GM21786 (cell line): ENCODE results near the gene PTPRG.

Source experiments
- ATAC-seq: cut with Tn5 transposase; IDR thresholded peaks from one replicate; pipeline ENCODE4 v1.9.1; 2021; ENCODE audit not compliant: unreplicated experiment

The PTPRG gene

DNA sequence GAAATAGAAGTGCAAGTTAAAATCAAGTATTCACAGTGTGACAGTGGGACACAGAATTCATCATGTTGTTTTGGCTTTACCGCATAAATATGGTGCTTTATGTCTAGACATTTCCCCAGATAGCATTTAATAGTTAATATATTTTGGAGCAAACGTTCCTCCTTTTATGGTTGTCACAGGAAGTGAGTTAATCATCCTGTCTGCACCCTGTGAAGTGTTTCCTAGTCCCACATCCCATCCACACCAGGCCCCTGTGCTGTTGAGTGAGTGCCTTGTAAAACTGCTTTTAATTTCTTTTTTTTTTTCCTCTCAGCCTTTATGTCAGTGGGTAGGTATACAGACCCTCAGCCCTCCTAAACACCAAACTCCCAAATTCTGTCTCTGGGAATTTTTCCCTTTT lies 418.3 kb downstream of the PTPRG start:
- ATAC-seq: no peak

DNA sequence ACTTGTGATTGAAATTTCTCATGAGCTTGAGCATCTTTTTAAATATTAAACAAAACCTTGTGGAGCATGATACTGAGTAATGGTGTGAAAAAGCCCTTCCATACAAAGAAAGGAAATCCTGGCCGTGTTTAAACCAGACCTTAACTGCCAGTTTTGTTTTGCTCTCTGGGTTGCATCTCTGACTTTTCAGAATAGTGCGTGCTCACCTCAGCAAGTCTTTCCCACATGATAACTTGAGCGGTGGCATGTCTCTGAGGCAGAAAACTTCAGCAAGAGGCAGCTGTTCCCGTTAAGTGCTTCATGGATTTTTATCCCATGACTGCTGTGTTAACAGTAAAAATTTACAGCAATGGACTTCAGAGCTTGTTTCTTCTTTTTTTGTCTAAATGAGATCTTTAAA lies 418.7 kb downstream of the PTPRG start:
- ATAC-seq: no peak

DNA sequence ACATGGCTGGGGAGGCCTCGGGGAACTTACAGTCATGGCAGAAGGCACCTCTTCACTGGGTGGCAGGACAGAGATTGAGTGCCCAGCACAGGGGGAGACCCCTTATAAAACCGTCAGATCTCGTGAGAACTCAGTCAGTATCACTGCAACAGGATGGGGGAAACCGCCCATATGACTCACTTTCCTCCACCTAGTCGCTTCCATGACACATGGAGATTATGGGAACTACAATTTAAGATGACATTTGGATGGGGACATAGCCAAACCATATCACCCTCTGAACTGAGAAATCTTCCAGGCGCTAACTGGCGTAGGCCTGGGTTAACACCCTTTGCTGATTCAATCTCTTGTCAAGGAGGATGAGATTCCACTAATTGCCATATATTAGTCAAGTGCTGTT lies 419.7 kb downstream of the PTPRG start:
- no peak for ATAC-seq

DNA sequence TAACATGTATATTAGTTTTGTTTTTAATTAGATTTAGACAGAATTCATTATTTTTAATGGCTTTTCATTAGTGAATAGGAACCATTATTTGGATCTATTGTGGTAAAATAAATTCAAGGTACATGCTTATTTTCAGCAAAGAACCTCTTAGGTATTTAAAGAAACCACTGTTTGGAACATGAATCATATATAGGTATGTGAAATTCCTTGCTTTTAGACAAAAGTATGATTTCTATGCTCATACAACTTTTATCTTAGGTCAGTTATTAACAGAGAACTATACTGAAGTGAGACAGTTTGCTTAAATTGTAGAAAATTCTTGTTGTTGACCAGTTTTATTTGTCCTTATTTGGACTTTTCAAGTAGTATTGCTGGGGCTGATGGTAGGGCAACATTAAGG lies 422.1 kb downstream of the PTPRG start:
- no peak for ATAC-seq

DNA sequence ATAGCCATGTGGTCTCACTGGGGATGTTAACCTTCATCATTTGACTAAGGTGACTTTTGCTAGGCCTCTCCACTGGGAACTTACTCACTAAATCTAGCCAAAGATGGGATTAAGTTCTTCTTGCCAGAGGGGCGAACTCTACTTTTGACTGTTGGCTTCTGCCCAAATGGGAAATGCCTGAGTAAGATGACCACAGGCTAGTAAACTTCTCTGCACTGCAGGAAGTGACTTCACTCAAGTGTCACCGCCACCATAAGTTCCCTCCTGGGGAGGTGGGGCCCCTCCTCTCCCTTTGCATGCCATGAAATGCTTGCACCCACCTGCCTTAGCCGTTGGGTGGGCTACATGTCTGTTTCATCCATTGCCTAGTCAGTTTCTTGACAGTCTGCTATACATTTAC lies 423.6 kb downstream of the PTPRG start:
- no peak for ATAC-seq

DNA sequence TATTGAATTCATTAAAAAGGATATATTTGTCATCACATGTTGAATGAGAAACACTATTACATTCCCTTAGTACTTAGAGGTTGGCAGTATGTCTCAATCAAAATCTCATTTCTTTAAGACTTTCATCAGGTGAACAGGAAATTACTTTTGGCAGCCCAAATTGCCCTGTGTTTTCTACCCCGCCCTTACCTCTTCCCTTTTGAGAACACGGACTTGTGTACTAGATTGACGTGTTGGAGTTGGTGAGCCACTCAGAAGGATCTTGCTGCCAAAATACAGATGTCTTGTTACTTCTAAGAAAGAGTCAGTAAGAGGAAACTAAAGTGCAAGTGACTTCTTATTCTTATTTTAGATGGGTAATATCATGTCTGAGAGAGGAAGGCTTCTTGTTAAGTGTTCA lies 425.1 kb downstream of the PTPRG start:
- ATAC-seq: no peak

DNA sequence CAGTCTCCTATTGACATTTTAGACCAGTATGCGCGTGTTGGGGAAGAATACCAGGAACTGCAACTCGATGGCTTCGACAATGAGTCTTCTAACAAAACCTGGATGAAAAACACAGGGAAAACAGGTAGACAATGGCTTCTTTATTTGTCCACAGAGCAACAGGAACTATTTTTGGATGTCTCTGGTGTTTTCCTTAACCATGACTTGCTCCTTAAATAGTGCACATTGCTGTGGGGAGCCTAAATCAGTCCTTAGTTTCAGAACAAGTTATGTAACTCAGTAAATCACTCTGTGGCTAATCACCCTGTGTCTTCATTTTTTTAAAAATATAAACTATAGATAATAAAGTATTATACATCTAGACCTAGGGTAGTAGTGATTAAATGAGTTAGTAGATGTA lies 428.3 kb downstream of the PTPRG start:
- ATAC-seq: no peak

DNA sequence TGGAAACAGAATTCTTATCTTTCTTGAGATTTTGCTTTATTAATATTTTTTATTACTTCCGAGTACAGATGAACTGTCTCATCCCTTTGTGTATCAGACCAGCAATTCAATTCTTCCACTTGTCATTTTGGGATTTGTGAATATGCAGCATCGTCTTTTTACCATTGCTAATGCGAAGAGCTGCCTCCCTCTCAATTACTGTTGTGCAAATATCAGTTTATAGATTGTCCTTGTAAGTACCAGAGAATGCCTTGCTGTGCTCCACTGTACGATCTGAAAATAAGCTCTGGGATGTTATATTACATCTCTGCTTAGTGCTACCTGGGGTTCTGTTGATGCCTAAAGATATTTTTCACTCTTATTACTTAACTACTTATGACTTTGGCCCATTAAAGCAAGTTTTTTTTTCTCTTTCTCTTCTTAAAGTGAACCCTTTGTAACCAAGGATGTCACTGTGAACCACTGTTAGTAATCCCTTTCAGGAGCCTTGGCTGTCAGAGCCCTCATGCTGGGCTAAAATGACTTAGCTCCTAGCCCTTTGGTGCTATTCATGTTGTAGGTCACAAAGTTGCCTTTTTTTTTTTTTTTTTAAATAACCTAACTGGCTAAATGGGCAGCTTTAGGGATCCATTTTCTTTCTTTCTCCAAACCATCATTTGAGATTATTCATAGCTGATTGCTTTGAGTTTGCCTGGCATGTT lies 429.1 kb downstream of the PTPRG start:
- no peak for ATAC-seq

DNA sequence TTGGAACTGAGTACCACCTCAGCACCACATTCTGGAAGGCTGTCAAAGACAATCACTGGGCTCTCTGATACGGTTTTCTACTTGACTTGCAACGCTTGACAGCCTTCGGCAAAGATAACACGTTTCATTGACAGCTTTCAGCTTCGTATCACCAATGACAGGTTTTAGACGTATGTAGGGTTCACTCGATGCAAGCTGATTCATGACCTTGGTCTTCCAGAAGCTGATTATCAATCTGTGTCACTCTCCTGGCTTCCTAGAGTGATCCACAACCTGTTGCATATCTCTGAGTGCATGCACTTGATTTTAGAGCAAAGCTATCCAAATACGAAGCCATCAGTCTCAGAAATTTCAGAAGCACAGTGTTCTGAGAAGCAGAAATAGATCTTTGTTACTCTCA lies 430.3 kb downstream of the PTPRG start:
- no peak for ATAC-seq

DNA sequence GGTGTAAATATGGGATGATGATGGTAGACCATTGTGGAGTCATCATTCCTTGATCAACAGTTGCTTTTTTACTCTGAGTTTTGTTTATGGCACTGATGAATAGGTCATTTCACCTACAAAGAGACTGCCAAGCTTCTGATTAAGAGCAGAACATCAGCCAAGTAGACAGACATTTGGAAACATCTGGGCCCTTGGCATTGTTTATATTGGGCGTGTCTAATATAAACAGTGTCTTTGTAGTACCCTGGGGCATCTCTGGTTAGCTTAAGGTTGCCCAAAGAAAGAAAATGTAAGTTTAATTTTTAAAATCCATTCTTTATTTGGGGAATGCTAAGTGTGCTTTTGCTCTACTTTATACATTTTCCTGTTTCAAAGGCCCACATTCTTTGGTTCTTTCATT lies 435.0 kb downstream of the PTPRG start:
- no peak for ATAC-seq

DNA sequence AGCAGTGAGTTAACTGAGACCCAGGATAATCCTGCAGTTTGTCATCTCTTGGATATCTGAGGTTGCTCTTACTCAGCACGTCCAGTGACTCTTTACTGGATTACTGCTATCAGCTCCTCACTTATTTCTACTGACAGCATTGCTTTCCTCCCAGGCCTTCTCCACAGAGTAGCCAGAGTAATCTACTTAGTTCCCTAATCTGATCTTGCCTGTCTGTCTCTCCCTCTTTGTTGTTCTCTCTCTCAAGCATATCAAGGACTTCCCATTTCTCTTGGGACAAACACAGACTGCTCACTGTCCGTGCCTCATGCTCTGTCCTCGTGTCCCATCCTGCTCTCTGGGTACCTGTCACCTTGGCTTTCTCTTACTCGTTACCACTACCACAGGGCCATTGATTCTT lies 435.7 kb downstream of the PTPRG start:
- ATAC-seq: no peak

DNA sequence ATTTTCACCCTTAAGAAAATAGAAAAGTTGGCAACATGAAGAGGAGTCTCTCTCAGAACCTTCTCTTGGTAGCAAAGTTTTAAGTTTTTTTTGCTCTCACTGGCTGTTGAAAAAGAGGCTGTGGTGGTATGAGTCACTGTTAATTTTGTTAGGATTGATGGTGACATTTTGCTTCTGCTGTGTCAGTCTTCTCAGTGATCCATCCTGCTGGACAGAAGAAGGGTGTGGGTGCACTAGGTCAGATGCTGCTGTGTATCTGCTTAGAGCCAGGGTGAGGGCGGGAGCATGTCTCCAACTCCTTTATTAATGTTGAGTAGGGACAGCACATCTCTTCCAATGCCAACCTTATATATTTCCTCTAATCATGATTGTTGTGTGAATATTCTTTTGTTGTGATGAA lies 442.5 kb downstream of the PTPRG start:
- no peak for ATAC-seq

DNA sequence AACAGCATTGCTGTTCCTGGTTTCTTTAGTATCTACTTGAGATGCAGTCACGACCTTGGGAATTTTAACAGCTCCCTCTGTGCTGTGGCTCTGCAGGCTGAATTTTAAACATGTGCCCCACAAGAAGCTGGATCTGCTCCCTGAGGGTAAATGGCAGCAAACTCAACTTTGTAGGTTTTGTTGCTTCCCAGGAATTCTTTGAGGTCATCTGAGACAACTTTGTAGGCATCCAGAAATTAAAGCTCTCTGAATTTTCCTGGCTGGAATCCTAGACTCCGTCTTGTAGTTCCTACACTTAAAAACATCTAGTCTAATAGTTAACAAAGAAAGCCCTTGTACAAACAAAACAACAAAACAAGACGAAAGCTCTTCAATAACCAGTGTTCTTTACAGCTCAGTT lies 445.7 kb downstream of the PTPRG start:
- ATAC-seq: no peak

DNA sequence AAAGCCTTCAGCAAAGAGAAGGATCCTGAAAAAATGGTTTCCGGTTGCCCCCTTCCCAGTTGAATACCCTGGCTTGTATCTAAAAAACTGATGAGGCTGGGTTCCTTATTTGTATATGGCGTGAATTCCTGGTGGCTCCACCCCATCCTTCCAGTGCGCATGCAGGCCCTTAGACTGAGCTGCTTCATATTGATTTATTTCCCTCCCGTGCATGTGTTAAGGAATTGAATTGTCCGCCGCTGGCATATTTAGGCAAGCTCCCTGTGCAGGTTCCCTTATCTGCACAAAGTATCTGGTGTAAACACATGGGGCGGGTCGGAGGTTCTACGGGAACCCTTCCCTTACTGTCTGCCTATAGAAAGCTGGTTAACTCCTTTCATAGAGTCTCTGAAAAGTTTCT lies 449.6 kb downstream of the PTPRG start:
- no peak for ATAC-seq

DNA sequence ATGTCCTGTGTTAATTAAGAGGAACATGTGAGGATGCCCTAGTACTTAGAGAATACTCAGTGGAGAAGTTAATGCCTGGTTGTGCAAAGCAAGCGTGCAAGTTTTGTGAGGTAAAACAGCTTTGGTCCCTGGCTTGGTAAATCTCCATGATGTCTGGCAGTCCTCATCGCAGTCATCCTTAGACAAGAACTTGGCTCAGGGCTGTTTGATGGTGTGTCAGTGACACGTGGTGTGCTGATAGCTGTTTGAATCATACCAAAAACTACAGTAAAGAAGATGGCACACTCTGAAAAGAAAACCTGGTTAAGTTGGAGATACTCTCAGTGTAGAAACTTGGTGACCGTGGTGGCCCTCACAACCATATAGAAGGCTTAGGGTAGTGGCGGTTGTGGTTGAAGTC lies 450.3 kb downstream of the PTPRG start:
- no peak for ATAC-seq

DNA sequence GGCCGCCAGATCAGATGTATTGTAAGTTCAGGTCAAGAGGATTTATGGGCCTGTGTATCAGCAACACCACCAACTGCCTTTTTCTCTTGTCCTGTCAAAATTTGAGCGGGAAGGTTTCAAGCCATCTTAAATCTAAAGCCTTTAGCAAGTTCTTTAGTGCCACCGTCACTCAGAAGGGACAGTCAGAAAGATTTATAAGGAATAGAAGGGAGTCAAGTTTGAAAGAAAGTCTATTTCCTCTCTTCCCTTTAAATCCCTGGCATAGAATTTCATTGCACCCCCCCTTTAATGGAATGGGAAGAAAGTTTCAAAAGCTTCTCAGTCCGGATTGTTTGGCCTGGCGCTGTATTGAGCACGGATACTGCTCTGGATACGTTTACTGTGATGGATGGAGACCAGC lies 452.6 kb downstream of the PTPRG start:
- no peak for ATAC-seq

DNA sequence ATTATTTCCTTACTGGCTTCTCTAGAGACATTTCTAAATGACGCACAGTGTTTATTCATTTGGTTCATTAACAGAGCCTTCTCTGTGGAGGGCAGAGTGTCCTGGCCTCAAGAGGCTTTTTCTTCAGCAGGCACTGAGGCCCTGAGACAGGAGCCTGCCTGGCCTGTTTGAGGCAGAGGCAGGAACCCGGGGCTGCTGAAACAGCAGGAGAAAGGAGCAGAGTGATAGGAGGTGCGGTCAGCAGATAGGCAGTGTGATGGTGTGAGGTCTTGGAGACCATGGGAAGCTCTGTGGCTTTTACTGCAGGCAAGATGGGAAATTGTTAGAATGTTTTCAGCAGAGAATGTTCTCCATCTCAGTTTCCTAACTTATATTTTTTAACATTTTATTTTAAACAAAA lies 453.7 kb downstream of the PTPRG start:
- ATAC-seq: no peak

DNA sequence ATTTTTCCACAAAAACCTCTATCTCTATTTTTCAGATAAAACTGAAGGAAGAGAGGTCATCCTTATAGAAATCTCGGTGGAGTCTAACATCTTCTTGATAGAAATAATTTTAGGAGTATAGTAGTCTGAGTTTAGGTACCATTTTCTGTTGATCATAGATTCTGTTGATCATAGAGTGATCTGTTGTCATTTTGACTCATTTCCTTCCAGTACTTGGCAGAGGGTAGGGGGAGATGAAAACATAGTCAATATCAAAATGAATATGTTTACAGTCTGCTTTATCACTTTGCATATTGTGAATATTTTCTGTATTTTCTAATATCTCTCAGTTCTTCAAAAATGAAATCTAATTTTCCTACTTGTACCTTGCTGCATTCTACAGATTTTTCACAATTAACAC lies 458.5 kb downstream of the PTPRG start:
- ATAC-seq: no peak

DNA sequence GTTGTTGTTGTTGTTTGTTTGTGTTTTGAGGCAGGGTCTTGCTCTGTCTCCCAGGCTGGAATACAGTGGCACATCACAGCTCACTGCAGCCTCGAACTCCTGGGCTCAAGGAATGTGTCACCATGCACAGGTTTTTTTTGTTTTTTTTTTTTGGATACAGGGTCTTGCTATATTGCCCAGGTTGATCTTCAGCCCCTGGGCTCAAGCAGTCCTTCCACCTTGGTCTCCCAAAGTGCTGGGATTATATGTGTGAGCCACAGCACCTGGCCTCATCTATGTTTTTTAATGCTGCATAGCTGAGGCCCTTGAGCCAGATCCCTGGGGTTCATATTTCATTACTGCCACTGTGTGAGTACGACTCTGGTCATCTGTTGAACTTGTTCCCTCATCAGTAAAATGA lies 459.3 kb downstream of the PTPRG start:
- no peak for ATAC-seq

DNA sequence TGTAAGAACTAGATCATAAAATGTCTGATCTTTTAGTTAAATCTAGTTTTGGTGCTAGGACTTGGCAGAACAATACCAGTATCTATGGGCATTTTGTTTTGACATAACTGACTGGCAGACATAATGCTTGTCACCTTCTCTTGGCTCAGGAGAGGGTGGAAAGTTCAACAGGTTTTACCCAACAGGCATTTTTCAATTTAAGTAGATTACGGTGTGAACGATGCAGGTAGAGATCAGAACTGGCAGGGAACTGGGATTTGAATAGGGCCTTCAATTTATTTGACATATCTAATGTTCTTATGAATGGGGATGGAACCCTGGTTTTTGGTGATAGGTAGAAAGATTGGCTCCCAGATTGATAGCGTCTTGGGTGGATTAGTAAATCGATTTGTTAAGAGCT lies 460.9 kb downstream of the PTPRG start:
- ATAC-seq: no peak

DNA sequence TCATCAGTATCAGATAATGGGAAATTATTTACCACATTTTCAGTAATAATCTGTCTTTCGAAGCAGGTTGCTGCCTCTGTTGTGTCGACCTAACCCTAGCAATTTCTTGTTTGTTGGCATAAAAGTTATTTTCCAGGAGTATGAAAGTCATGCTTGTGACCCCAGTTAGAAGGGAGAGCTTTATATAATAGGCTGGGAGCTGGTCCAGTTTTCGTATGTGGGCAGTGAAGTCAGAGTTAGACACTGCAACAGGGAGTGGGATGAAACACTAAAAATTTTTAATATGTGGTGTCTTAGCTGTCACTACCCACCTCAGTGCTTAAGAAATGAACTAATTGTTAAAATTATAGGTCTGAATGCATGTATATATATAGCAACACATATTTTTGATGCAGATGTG lies 463.5 kb downstream of the PTPRG start:
- ATAC-seq: no peak

DNA sequence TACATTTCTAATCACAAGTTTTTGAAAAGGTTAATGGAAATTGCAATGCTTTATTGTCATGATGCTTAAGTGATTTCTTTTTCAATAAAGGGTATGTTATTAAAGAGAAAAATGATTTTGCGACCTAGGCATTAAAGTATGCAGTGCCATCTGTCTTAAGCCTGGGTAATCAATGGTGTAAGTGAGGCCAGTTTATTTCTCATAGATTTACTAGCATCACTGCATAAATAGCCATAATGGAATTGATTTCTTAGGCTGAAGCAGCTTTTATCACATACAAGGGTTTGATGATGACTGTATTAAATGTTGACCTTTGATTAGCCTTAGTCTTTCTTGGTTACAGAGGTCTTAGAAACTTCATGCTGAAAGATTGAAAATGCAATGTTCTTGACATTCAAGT lies 464.5 kb downstream of the PTPRG start:
- no peak for ATAC-seq

DNA sequence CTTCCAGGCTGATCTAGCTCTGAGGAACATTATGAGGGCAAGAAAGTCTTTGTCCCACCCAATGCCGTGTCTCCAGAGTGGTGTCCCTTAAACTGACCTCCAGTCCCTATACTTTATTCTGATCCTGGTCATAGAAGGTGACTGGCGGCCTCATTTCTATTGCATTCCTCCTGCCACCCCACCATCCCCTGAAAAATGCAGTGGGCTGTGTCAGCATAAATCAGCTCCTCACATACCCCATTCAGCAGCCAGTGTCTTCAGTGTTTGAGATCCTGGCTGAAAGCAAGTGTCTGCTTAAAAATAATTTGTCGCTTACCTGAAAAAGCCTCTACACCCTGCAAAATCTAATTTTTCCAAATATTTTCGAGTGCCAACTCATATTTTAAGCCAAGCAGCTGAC lies 465.9 kb downstream of the PTPRG start:
- ATAC-seq: no peak

DNA sequence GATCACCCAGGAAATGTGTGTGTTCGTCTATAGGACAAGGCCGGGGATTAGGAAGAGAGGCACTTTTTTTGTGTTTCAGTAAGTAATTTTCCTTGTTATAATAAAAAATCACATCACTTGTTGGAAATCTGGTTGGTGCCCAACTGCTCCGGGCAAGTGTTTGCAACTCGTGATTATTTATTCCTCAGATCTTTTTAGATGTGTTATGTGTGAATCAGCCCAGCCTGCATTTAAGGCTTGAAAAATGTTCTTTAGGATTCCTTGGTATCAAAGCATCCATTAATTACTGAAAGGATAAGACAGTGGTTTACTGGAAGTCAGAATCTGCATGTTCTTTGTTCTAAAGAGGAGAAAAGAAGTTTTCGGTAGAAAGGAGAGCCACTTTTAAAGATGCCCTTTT lies 466.4 kb downstream of the PTPRG start:
- ATAC-seq: no peak
